ENCODE data around the gene PROCA1.
A peak's percentile ranks its signal among the peaks of the same experiment; 100 is the strongest.

Gene PROCA1

DNA sequence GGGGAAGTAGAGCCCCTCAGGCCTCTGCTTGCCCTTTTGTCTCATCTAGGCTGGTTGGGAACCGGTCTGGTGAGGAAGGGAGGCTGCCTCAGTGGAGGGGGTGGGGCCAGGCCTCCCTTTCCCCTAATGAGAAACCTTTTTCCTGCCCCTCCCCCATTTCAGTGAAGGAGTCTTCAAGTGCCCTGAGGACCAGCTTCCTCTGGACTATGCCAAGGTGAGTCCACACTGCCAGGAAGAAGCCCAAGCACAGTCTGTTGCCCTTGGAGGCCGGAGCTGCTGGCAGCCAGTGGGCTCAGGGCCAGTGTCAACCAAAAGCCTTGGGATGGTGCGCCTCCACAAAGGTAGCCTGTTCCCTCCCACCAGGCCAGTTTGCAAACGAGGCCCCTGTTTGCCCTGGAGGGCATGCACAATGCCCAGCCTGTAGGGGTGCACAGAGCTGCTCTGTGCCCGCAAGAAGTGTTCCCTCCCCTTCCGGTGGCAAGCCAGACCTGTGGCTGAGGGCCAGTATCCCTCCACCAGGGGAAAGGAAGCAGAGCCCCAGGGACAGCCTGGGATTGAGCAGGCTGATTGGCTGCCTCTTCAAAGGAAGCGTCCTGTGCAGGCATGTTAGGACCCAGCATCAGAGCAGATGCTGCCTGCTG lies 35.5 kb upstream of the PROCA1 start:
- H3K4me3 ChIP-seq (ENCODE audit: low read length): no peak overlapping the region
- DNase-seq (ENCODE audit: low read depth): no peak
- TF ChIP-seq CTCF (conservative IDR thresholded peaks at IDR 0.05; ENCODE audit: low read depth, low read length): no peak

DNA sequence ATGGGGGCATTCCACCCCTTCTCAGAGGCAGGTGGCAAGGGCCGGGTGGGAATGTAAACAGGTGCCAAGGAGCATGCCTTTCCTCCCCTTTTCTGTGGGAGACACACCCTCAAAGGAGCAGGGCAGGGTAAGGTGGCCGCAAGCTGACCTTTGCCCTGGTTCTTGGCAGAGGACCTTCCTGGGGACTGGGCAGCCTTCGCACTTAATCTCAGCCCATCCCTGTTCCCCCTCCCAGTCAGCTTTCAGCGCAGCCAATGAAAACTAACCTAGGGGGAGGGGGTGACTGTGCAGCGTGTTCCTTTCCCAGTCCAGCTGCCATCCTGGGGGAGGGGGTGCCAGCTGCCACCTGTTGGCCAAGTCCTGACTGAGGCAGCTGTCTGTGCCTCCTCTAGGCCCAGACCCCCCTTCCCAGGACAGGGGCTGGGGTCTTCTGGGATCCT lies 34.9 kb upstream of the PROCA1 start:
- no peak for TF ChIP-seq CTCF (conservative IDR thresholded peaks at IDR 0.05; ENCODE audit: low read depth, low read length)
- DNase-seq (ENCODE audit: low read depth): peak; percentile 36
- peak overlapping the region; percentile 94 for H3K4me3 ChIP-seq (ENCODE audit: low read length)

- peak; percentile 21 for DNase-seq (ENCODE audit: low read depth)
- H3K4me3 ChIP-seq (ENCODE audit: low read length): peak overlapping the region; percentile 94
- no peak for TF ChIP-seq CTCF (conservative IDR thresholded peaks at IDR 0.05; ENCODE audit: low read depth, low read length)
Measured at GRCh38 chr17:28745786-28746411, 34.2 kb upstream of the PROCA1 start.

DNA sequence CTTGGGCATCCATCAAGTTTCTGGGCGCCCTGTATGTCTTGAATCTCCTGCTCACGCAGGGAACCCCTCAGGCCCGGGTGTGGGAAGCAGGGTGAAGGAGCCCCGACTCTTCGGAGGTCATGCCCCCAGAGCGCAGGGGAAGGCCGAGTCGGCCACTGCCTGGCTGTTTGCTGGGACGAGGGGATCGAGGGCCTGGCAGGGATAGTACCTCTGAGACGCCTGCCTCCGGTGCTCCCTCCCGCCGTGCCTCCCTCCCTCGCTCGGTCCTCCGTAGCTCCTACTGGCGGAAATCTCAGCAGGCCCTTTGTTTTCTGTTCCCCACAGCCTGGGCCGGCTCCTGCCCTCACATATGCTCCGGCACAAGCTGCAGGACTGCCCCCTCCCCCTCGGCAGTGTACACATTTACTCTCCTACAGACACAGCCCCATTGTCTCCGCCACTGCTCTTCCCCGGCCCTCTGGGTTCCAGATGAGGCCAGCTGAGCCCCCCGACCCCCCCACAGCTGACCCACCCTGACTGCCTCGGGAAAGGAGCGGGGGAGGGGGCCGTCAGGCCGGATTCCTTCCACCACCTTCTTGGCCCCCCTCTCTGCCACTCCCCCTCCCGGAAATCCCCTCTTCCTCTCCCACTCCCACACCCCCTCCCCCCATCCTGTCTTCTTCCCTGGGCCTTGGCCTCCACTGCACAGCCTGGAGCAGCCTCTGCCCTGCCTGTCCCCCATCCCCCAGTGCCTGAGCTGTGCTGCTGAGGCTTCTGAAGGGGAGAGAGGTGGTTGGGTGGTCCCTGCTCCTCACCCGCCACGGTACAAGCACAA lies 33.5 kb upstream of the PROCA1 start:
- peak; percentile 13 for DNase-seq (ENCODE audit: low read depth)
- TF ChIP-seq CTCF (conservative IDR thresholded peaks at IDR 0.05; ENCODE audit: low read depth, low read length): no peak
- peak overlapping the region; percentile 94 for H3K4me3 ChIP-seq (ENCODE audit: low read length)

GRCh38 chr17:28744104-28744971 lies 32.6 kb upstream of the PROCA1 start:
- DNase-seq (ENCODE audit: low read depth): peak; percentile 11
- TF ChIP-seq CTCF (conservative IDR thresholded peaks at IDR 0.05; ENCODE audit: low read depth, low read length): no peak
- peak overlapping the region; percentile 94 for H3K4me3 ChIP-seq (ENCODE audit: low read length)

GRCh38 chr17:28743243-28744103 lies 31.8 kb upstream of the PROCA1 start, which contains the start of gene TRAF4:
TRAF4 (plus strand) TSS chr17:28744011; CDS start chr17:28744113, 102 bp downstream.
- peak; percentile 69 for DNase-seq (ENCODE audit: low read depth)
- H3K4me3 ChIP-seq (ENCODE audit: low read length): peak within 1 kb of the TSS; percentile 94
- peak; percentile 20 for TF ChIP-seq CTCF (conservative IDR thresholded peaks at IDR 0.05; ENCODE audit: low read depth, low read length)

Measured in retinal pigment epithelial cell (primary cell).